HepG2 (cell line): ENCODE results near the gene BCL2L1. TPM values are rescaled to one million over a fixed set of nuclear protein-coding genes. Genes with fewer than 3 reads are reported as not detected.

Experiments
- CAMTA2 ChIP-seq: sonication (generic); formaldehyde crosslinking; IDR thresholded peaks from 2 replicates; pipeline ENCODE4 v1.4.0; 2020; ENCODE audit warnings: mild to moderate bottlenecking, missing genetic modification reagents, borderline replicate concordance
- CCDC6 ChIP-seq: sonication (generic); formaldehyde crosslinking; IDR thresholded peaks from 2 replicates; pipeline ENCODE4 v1.8.1; 2022; ENCODE audit warnings: mild to moderate bottlenecking, missing genetic modification reagents, moderate library complexity
- CREB3 ChIP-seq: sonication (generic); formaldehyde crosslinking; IDR thresholded peaks from 2 replicates; pipeline ENCODE4 v1.5.0; 2020; ENCODE audit warnings: missing genetic modification reagents
- GABPB1 ChIP-seq: IDR thresholded peaks from 2 replicates; pipeline ENCODE4 v1.6.1; 2016; ENCODE audit warnings: mild to moderate bottlenecking, missing genetic modification reagents, moderate library complexity, missing compliant biosample characterization
- HIVEP1 ChIP-seq: sonication (generic); formaldehyde crosslinking; IDR thresholded peaks from 2 replicates; pipeline ENCODE4 v1.4.0; 2020; ENCODE audit warnings: mild to moderate bottlenecking, missing genetic modification reagents
- HNF1A ChIP-seq, 2 experiments: sonication (generic) in 1 of 2; formaldehyde crosslinking in 1 of 2; IDR thresholded peaks; 2 replicates each; pipeline versions ENCODE4 v1.4.0 to v1.6.1; 2016 to 2020; ENCODE audit warnings: borderline replicate concordance in 1 of 2, low read depth in 1 of 2, mild to moderate bottlenecking in 1 of 2, missing genetic modification reagents in 1 of 2
- RBAK ChIP-seq: sonication (generic); formaldehyde crosslinking; IDR thresholded peaks from 2 replicates; pipeline ENCODE4 v1.5.1; 2020; ENCODE audit warnings: mild to moderate bottlenecking, missing genetic modification reagents
- SRSF1 ChIP-seq: fragments of 200-400 bp; formaldehyde crosslinking; optimal IDR thresholded peaks from 2 replicates; pipeline ENCODE3; 2017; ENCODE audit warnings: mild to moderate bottlenecking, low read depth, low read length, moderate library complexity
- SRSF4 ChIP-seq: fragments of 200-400 bp; formaldehyde crosslinking; IDR thresholded peaks from one replicate; pipeline ENCODE4 v1.6.1; 2018; ENCODE audit warnings: mild to moderate bottlenecking, low read depth, low read length, moderate library complexity; ENCODE audit not compliant: poor library complexity, severe bottlenecking
- XBP1 ChIP-seq: sonication (generic); formaldehyde crosslinking; IDR thresholded peaks from 2 replicates; pipeline ENCODE4 v1.5.0; 2020; ENCODE audit warnings: missing genetic modification reagents
- ZBTB8A ChIP-seq: sonication (generic); formaldehyde crosslinking; IDR thresholded peaks from 2 replicates; pipeline ENCODE4 v1.4.0; 2020; ENCODE audit warnings: mild to moderate bottlenecking, low read depth, missing genetic modification reagents, borderline replicate concordance
- ZFP1 ChIP-seq: IDR thresholded peaks from 2 replicates; pipeline ENCODE4 v1.6.1; 2016
- ZNF160 ChIP-seq: sonication (generic); formaldehyde crosslinking; IDR thresholded peaks from 2 replicates; pipeline ENCODE4 v1.8.0; 2022; ENCODE audit warnings: mild to moderate bottlenecking, inconsistent platforms, missing genetic modification reagents
- ZNF207 ChIP-seq: fragments of 450-650 bp; IDR thresholded peaks from 2 replicates; pipeline ENCODE4 v1.6.1; 2016; ENCODE audit warnings: antibody characterized with exemption, borderline replicate concordance
- ZNF329 ChIP-seq: sonication (generic); formaldehyde crosslinking; IDR thresholded peaks from 2 replicates; pipeline ENCODE4 v1.9.0; 2021; ENCODE audit warnings: low read depth, mild to moderate bottlenecking, missing genetic modification reagents
- ZNF432 ChIP-seq: sonication (generic); formaldehyde crosslinking; IDR thresholded peaks from 2 replicates; pipeline ENCODE4 v1.5.0; 2020; ENCODE audit warnings: missing genetic modification reagents, mild to moderate bottlenecking, borderline replicate concordance
- ZNF510 ChIP-seq: sonication (generic); formaldehyde crosslinking; IDR thresholded peaks from 2 replicates; pipeline ENCODE4 v1.4.0; 2020; ENCODE audit warnings: low read depth, mild to moderate bottlenecking, missing genetic modification reagents
- ZNF512B ChIP-seq: sonication (generic); formaldehyde crosslinking; IDR thresholded peaks from 2 replicates; pipeline ENCODE4 v1.5.1; 2020; ENCODE audit warnings: missing genetic modification reagents, mild to moderate bottlenecking, borderline replicate concordance
- ZNF570 ChIP-seq: sonication (generic); formaldehyde crosslinking; IDR thresholded peaks from 2 replicates; pipeline ENCODE4 v1.4.0; 2020; ENCODE audit warnings: mild to moderate bottlenecking, missing genetic modification reagents, borderline replicate concordance
- ZNF577 ChIP-seq: sonication (generic); formaldehyde crosslinking; IDR thresholded peaks from 2 replicates; pipeline ENCODE4 v1.4.0; 2020; ENCODE audit warnings: mild to moderate bottlenecking, low read depth, missing genetic modification reagents, borderline replicate concordance
- ZNF724P ChIP-seq: sonication (generic); formaldehyde crosslinking; IDR thresholded peaks from 2 replicates; pipeline ENCODE4 v1.8.0; 2022; ENCODE audit warnings: missing genetic modification reagents, borderline replicate concordance
- polyA plus RNA-seq, 8 experiments: library from polyadenylated mRNA; depleted of rRNA in 3 of 8; stranded (reverse) in 7 of 8; unstranded in 1 of 8; fragments of >200 nt; fragmentation: Illumina TruSeq in 4 of 8; extraction: Trizol in 4 of 8; gene quantifications; 2 replicates each; pipeline versions ENCODE4 v1.2.1 to v1.2.3, GENCODE V29; 2011 to 2016; ENCODE audit warnings: low read depth in 4 of 8, missing spikeins in 1 of 8, mixed read lengths in 1 of 8; ENCODE audit not compliant: insufficient read depth in 1 of 8
- total RNA-seq, 5 experiments: library from RNA; depleted of rRNA; stranded (reverse); fragments of >200 nt; fragmentation: Illumina TruSeq; extraction: Trizol; gene quantifications; 2 replicates each; pipeline ENCODE4 v1.2.3, GENCODE V29; 2016; ENCODE audit warnings: low read depth in 1 of 5

Gene BCL2L1
- total and polyA plus RNA-seq, 2 of the 13 experiments (the other 11 are each of a cell fraction or from before 2014, with no cell fraction given) = 164 to 258 TPM

GRCh38 chr20:31723319-31724078, 831 bp upstream of the BCL2L1 start (continued):
- no peak for TF ChIP-seq ZNF577
- TF ChIP-seq ZFP1 (CRISPR knock-in tag) = no peak
- TF ChIP-seq ZNF510 (CRISPR knock-in tag) = no peak; the same call in 1 of the 2 replicates
- TF ChIP-seq CREB3 (CRISPR knock-in tag) = peak; percentile 85
- peak; percentile 90 for TF ChIP-seq SRSF4
- no peak for TF ChIP-seq RBAK (CRISPR knock-in tag)
- no peak for TF ChIP-seq ZNF512B (CRISPR knock-in tag)
- TF ChIP-seq ZBTB8A (CRISPR knock-in tag) = no peak; the same call in 1 of the 2 replicates
- no peak for TF ChIP-seq ZNF570 (CRISPR knock-in tag)
- TF ChIP-seq HIVEP1 (CRISPR knock-in tag) = peak; percentile 80
- peak; percentile 100 for TF ChIP-seq SRSF1
- peak; percentile 86; the same call in 1 of the 2 replicates for TF ChIP-seq XBP1 (CRISPR knock-in tag)
- peak; percentile 98 for TF ChIP-seq CAMTA2
- TF ChIP-seq CCDC6 (CRISPR knock-in tag) = peak; percentile 87
- TF ChIP-seq ZNF160 = peak; percentile 59; the same call in 1 of the 2 replicates
- TF ChIP-seq ZNF207 = no peak
- peak; percentile 82; the same call in 1 of the 2 replicates for TF ChIP-seq ZNF724P (CRISPR knock-in tag)
- no peak; the same call in 1 of the 2 replicates for TF ChIP-seq HNF1A (IDR thresholded peaks at IDR 0.05; ENCODE audit: low read depth)
- TF ChIP-seq HNF1A (CRISPR knock-in tag; IDR thresholded peaks at IDR 0.05; ENCODE audit: borderline replicate concordance) = no peak; the same call in 1 of the 2 replicates
- TF ChIP-seq ZNF329 (CRISPR knock-in tag) = no peak
- no peak for TF ChIP-seq ZNF432
- TF ChIP-seq GABPB1 = peak; percentile 96
